Measurements from ENCODE around the gene CAMKK1.
A peak's percentile ranks its signal among the peaks of the same experiment; 100 is the strongest.

CAMKK1 gene

GRCh38 chr17:3894911-3895343 is 2.1 kb upstream of the CAMKK1 start:
- DNase-seq, result no peak
- Histone ChIP-seq H3K4me1 (peaks cover 0 to 60% (median 48%) of the 10 kb centered on the region in 4 donors), H3K9me3 (no peaks in the 10 kb centered on the region), H3K36me3 (peaks cover 0 to 29% (median 22%) of the 10 kb centered on the region in 3 donors), H3K27ac (peak overlapping the region; percentile 20 to 64), H3K27me3 (no peaks in the 10 kb centered on the region), H3K4me3 (no peak overlapping the region)
- intact Hi-C loops (cut with DNase I; ENCODE audit: low total_unique reads), result no loop called here
- no peak for TF ChIP-seq CTCF (IDR thresholded peaks at IDR 0.05)

- Histone ChIP-seq H3K4me3 (no peak overlapping the region), H3K9me3 (no peaks in the 10 kb centered on the region), H3K4me1 (peaks cover 0 to 67% (median 55%) of the 10 kb centered on the region in 4 donors), H3K27ac (peak overlapping the region; percentile 64 to 77), H3K27me3 (no peaks in the 10 kb centered on the region), H3K36me3 (peaks cover 0 to 23% (median 15%) of the 10 kb centered on the region in 3 donors)
- intact Hi-C loops (cut with DNase I; ENCODE audit: low total_unique reads), result no loop called here
- DNase-seq, result no peak
- no peak for TF ChIP-seq CTCF (IDR thresholded peaks at IDR 0.05)
Observed at GRCh38 chr17:3894188-3894587, 1.3 kb upstream of the CAMKK1 start.

GRCh38 chr17:3893720-3894116 is 865 bp upstream of the CAMKK1 start:
- Histone ChIP-seq H3K27me3 (no peaks in the 10 kb centered on the region), H3K4me1 (peaks cover 0 to 72% (median 57%) of the 10 kb centered on the region in 4 donors), H3K4me3 (peak overlapping the region; percentile 64), H3K9me3 (no peaks in the 10 kb centered on the region), H3K36me3 (peaks cover 0 to 18% (median 10%) of the 10 kb centered on the region in 3 donors), H3K27ac (peak overlapping the region; percentile 64 to 77)
- intact Hi-C loops (cut with DNase I; ENCODE audit: low total_unique reads), result no loop called here
- DNase-seq, result no peak
- no peak for TF ChIP-seq CTCF (IDR thresholded peaks at IDR 0.05)

GRCh38 chr17:3892095-3892998 is 506 bp downstream of the CAMKK1 start:
- Histone ChIP-seq H3K4me3 (peak overlapping the region; percentile 64), H3K27me3 (no peaks in the 10 kb centered on the region), H3K27ac (peak overlapping the region; percentile 75 to 78), H3K9me3 (no peaks in the 10 kb centered on the region), H3K4me1 (peaks cover 0 to 79% (median 64%) of the 10 kb centered on the region in 4 donors), H3K36me3 (peaks cover 0 to 4% (median 0%) of the 10 kb centered on the region in 3 donors)
- no peak for TF ChIP-seq CTCF (IDR thresholded peaks at IDR 0.05)
- intact Hi-C loops (cut with DNase I; ENCODE audit: low total_unique reads), result no loop called here
- DNase-seq, result peak; percentile 93 to 96

- Histone ChIP-seq H3K9me3 (no peaks in the 10 kb centered on the region), H3K27ac (peak overlapping the region; percentile 75 to 78), H3K4me3 (peak overlapping the region; percentile 64), H3K36me3 (no peaks in the 10 kb centered on the region), H3K27me3 (no peaks in the 10 kb centered on the region), H3K4me1 (peaks cover 0 to 79% (median 65%) of the 10 kb centered on the region in 4 donors)
- intact Hi-C loops (cut with DNase I; ENCODE audit: low total_unique reads), result no loop called here
- TF ChIP-seq CTCF (IDR thresholded peaks at IDR 0.05), result no peak
- DNase-seq, result no peak
Observed at GRCh38 chr17:3891626-3892094, 1.2 kb downstream of the CAMKK1 start.

Data from tibial artery (tissue), 4 donors.